HL-60 (cell line): ENCODE data around the gene LRRC39.

ENCODE experiments used
- DNase-seq, 2 experiments: peaks; one replicate each; pipeline ENCODE4 v3.0.0-alpha.2; 2010 to 2020; ENCODE audit warnings: low read depth in 1 of 2, low spot score in 1 of 2
- H3K27ac ChIP-seq: fragments of 250-450 bp; sonication (Bioruptor Pico); replicated peaks from 2 replicates; pipeline ENCODE4 v1.5.1; 2020; ENCODE audit warnings: mild to moderate bottlenecking, moderate library complexity
- H3K27me3 ChIP-seq: fragments of 250-450 bp; sonication (Bioruptor Pico); 2 replicates; pipeline ENCODE4 v1.5.1; 2021; ENCODE audit warnings: mild to moderate bottlenecking, moderate library complexity; ENCODE audit not compliant: insufficient read depth, poor library complexity, severe bottlenecking
- H3K4me3 ChIP-seq: replicated peaks from 2 replicates; pipeline ENCODE4 v1.5.1; 2011; ENCODE audit warnings: mild to moderate bottlenecking, control low read depth, low read length; ENCODE audit not compliant: insufficient read depth
- GABPA ChIP-seq: IDR thresholded peaks from 2 replicates; pipeline ENCODE4 v1.6.1; 2012; ENCODE audit warnings: low read depth
- POLR2AphosphoS5 ChIP-seq: IDR thresholded peaks from 2 replicates; pipeline ENCODE4 v1.6.1; 2012; ENCODE audit warnings: low read depth
- SPI1 ChIP-seq: IDR thresholded peaks from 2 replicates; pipeline ENCODE4 v1.6.1; 2012; ENCODE audit warnings: low read depth, mild to moderate bottlenecking, borderline replicate concordance
- TF ChIP-seq, protein P1 (sequence below): IDR thresholded peaks from one replicate; pipeline ENCODE4 v1.5.1; 2011; ENCODE audit warnings: low read length, control low read depth, inconsistent platforms; ENCODE audit not compliant: insufficient read depth
- TF ChIP-seq, protein P2 (sequence below): IDR thresholded peaks from 2 replicates; pipeline ENCODE4 v1.6.1; 2012; ENCODE audit warnings: low read depth; ENCODE audit not compliant: insufficient replicate concordance

The LRRC39 gene

DNA sequence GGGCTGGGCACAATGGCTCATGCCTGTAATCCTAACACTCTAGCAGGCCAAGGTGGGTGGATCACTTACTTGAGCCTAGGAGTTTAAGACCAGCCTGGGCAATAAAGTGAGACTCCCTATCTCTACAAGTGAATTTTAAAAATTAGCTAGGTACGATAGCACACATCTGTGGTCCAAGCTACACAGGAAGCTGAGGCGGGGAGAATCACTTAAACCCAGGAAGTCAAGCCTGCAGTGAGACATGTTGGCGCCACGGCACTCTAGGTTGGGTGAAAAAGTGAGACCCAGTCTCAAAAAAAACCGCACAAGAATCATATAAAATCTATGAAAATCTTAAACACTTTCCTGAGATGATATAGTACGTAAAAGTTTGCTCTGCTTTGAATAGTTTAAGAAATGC, 41.4 kb upstream of the LRRC39 start:
- H3K27me3 ChIP-seq = no peaks in the 10 kb centered on the region
- H3K27ac ChIP-seq = no peak overlapping the region
- TF ChIP-seq, protein P1, sequence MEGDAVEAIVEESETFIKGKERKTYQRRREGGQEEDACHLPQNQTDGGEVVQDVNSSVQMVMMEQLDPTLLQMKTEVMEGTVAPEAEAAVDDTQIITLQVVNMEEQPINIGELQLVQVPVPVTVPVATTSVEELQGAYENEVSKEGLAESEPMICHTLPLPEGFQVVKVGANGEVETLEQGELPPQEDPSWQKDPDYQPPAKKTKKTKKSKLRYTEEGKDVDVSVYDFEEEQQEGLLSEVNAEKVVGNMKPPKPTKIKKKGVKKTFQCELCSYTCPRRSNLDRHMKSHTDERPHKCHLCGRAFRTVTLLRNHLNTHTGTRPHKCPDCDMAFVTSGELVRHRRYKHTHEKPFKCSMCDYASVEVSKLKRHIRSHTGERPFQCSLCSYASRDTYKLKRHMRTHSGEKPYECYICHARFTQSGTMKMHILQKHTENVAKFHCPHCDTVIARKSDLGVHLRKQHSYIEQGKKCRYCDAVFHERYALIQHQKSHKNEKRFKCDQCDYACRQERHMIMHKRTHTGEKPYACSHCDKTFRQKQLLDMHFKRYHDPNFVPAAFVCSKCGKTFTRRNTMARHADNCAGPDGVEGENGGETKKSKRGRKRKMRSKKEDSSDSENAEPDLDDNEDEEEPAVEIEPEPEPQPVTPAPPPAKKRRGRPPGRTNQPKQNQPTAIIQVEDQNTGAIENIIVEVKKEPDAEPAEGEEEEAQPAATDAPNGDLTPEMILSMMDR = no peak
- TF ChIP-seq SPI1 = no peak
- no peak for TF ChIP-seq POLR2AphosphoS5
- DNase-seq = no peak
- no peak overlapping the region for H3K4me3 ChIP-seq

DNA sequence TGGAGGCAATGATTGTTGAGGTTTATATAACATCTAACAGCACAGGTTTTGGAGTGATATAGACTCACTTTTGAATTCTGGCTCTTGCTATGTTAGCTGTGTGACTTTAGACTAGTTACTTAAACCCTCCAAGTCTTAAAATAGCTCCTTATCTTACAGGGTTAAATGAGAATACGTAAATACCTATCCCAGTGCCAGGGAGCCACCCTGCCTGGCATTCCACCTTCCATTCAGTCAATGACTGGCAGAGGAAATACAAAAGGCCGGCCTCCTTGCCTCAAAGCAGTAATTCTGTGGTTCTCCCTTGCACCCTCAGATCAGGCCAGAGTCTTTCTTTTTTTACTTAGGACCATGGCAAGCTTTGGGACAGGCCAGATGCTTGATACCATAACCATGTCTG, 39.8 kb upstream of the LRRC39 start:
- TF ChIP-seq GABPA (no peak), POLR2AphosphoS5 (no peak)
- no peak for DNase-seq
- no peaks in the 10 kb centered on the region for H3K27me3 ChIP-seq
- no peak overlapping the region for H3K27ac ChIP-seq
- H3K4me3 ChIP-seq = no peak overlapping the region

DNA sequence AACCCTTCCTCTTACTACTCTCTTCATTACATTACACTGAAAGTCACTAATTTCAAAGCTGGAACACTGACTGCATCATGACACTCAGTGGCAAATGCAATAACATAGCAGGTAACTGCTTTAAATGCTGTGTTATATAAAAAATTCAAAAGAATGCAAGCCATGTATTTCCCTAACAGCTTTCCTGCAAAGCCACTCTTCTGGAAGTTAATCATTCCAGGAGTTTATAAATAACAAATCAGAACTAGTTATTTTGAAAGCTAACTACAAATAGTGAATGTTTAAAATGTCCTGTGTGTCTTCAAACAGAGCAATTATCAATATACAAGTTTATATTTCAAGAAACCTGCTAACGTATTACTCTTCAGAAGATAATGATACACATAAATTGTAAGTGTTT, 37.0 kb upstream of the LRRC39 start:
- no peak for DNase-seq
- H3K27me3 ChIP-seq = no peaks in the 10 kb centered on the region
- H3K4me3 ChIP-seq = no peak overlapping the region
- TF ChIP-seq SPI1 = no peak
- TF ChIP-seq, protein P1 = no peak
- TF ChIP-seq, protein P2, sequence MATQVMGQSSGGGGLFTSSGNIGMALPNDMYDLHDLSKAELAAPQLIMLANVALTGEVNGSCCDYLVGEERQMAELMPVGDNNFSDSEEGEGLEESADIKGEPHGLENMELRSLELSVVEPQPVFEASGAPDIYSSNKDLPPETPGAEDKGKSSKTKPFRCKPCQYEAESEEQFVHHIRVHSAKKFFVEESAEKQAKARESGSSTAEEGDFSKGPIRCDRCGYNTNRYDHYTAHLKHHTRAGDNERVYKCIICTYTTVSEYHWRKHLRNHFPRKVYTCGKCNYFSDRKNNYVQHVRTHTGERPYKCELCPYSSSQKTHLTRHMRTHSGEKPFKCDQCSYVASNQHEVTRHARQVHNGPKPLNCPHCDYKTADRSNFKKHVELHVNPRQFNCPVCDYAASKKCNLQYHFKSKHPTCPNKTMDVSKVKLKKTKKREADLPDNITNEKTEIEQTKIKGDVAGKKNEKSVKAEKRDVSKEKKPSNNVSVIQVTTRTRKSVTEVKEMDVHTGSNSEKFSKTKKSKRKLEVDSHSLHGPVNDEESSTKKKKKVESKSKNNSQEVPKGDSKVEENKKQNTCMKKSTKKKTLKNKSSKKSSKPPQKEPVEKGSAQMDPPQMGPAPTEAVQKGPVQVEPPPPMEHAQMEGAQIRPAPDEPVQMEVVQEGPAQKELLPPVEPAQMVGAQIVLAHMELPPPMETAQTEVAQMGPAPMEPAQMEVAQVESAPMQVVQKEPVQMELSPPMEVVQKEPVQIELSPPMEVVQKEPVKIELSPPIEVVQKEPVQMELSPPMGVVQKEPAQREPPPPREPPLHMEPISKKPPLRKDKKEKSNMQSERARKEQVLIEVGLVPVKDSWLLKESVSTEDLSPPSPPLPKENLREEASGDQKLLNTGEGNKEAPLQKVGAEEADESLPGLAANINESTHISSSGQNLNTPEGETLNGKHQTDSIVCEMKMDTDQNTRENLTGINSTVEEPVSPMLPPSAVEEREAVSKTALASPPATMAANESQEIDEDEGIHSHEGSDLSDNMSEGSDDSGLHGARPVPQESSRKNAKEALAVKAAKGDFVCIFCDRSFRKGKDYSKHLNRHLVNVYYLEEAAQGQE = no peak
- no peak for TF ChIP-seq POLR2AphosphoS5
- no peak for TF ChIP-seq GABPA
- no peak overlapping the region for H3K27ac ChIP-seq

DNA sequence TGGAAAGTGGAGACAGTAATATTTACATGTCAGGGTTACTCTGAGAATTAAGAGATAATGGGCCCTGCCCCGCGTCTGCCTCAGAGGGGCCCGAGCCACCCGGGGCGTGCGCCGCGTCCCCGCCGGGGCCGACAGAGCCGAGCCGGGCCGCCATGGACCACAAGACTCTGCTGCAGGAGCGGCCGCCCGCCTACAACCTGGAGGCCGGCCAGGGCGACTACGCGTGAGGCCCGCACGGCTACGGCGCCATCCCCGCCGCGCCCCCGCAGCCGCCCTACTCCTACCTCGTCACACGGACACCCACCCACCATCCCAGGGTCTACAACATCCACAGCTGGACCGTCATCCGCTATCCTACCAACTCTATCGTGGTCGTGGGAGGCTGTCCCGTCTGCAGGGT, 35.1 kb upstream of the LRRC39 start:
- DNase-seq = no peak
- Histone ChIP-seq H3K27me3 (no peaks in the 10 kb centered on the region), H3K4me3 (no peak overlapping the region), H3K27ac (no peak overlapping the region)
- TF ChIP-seq, protein P1 = no peak
- TF ChIP-seq, protein P2 = no peak
- TF ChIP-seq POLR2AphosphoS5 = no peak
- no peak for TF ChIP-seq GABPA
- no peak for TF ChIP-seq SPI1
